Muscle layer of duodenum (tissue), 2 donors: Measurements from ENCODE around the gene IL21R.
"Not testable (repeated sequence)": the region's sequence is repeated elsewhere in the genome, so short reads cannot be mapped to it uniquely, and the experiment has no call there.

Source experiments
- H3K27ac ChIP-seq: one replicate; pipeline ENCODE4 v1.7.0; 2013; ENCODE audit warnings: mild to moderate bottlenecking, low read length
- H3K27me3 ChIP-seq: one replicate; pipeline ENCODE4 v1.7.0; 2013; ENCODE audit warnings: low read depth, mild to moderate bottlenecking, control low read depth, low read length
- H3K36me3 ChIP-seq, 2 donors: one replicate each; pipeline ENCODE4 v1.7.0; 2013; ENCODE audit warnings: low read length in 2 of 2, control low read depth in 1 of 2, mild to moderate bottlenecking in 1 of 2; ENCODE audit not compliant: insufficient read depth in 2 of 2, control insufficient read depth in 1 of 2
- H3K4me1 ChIP-seq, 2 donors: one replicate each; pipeline ENCODE4 v1.7.0; 2013; ENCODE audit warnings: low read length in 2 of 2, mild to moderate bottlenecking in 2 of 2, control low read depth in 1 of 2, moderate library complexity in 1 of 2; ENCODE audit not compliant: insufficient read depth in 2 of 2, control insufficient read depth in 1 of 2
- H3K4me3 ChIP-seq, 2 donors: one replicate each; pipeline ENCODE4 v1.7.0; 2013; ENCODE audit warnings: low read length in 2 of 2, low read depth in 1 of 2, mild to moderate bottlenecking in 1 of 2
- H3K9me3 ChIP-seq, 2 donors: one replicate each; pipeline ENCODE4 v1.7.0; 2013; ENCODE audit warnings: low read length in 2 of 2, control low read depth in 1 of 2, mild to moderate bottlenecking in 1 of 2; ENCODE audit not compliant: control insufficient read depth in 1 of 2
- donor health status: healthy.

IL21R gene

GRCh38 chr16:27431773-27432532, 30.0 kb downstream of the IL21R start:
- Histone ChIP-seq H3K27ac (no peak overlapping the region), H3K4me3 (no peak overlapping the region), H3K9me3 (no peaks in the 10 kb centered on the region), H3K36me3 (no peaks in the 10 kb centered on the region), H3K4me1 (no peaks in the 10 kb centered on the region), H3K27me3 (no peaks in the 10 kb centered on the region)

DNA sequence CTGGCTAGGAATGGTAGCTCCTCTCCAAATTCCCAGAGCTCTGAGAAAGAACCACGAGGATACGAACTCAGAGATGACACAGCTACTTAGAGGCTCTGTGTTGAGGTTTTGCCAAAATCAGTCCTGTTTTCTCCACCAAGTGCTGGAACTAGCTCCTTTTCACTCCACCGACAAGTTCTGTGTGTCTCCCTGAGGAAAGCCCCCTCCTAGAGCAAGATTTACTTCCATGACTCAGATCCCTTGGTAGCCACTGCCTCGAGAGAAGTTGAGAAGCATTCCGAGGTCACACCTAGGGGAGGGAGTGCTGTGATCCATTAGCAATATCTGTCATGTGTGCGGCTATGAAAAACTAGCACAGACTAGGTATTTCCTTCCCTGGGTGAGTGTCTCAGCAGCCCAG, 30.6 kb downstream of the IL21R start:
- H3K4me3 ChIP-seq, result no peak overlapping the region
- H3K27me3 ChIP-seq, result no peaks in the 10 kb centered on the region
- H3K4me1 ChIP-seq, result no peaks in the 10 kb centered on the region
- no peak overlapping the region for H3K27ac ChIP-seq
- no peaks in the 10 kb centered on the region for H3K36me3 ChIP-seq
- H3K9me3 ChIP-seq, result no peaks in the 10 kb centered on the region

- H3K36me3 ChIP-seq, H3K27me3 ChIP-seq, H3K4me3 ChIP-seq, H3K9me3 ChIP-seq, H3K4me1 ChIP-seq, H3K27ac ChIP-seq: not testable (repeated sequence)
Observed at GRCh38 chr16:27433191-27433590, 31.2 kb downstream of the IL21R start.

DNA sequence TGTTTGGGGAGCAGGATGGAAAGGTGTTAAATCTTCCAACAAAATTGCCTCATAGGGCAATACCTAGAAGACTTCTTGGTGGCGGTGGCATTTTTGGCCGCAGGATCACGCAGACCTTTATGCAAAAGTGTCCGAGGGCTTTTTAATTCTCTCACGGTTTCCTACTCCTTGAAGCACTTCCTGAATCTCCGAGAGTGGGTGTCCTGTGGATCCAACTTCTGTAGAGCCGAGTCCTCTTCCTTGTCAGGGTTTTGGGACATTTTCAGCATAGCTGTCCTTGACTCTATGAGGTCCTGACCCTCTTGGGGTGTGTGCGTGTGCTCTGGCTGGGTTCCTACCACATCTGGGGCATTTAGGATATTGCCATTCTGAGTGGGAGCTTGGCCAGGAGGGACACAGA, 31.7 kb downstream of the IL21R start:
- no peaks in the 10 kb centered on the region for H3K9me3 ChIP-seq
- no peaks in the 10 kb centered on the region for H3K4me1 ChIP-seq
- H3K27me3 ChIP-seq, result no peaks in the 10 kb centered on the region
- no peak overlapping the region for H3K4me3 ChIP-seq
- no peaks in the 10 kb centered on the region for H3K36me3 ChIP-seq
- no peak overlapping the region for H3K27ac ChIP-seq

GRCh38 chr16:27434141-27435051, 32.4 kb downstream of the IL21R start:
- Histone ChIP-seq H3K27me3 (no peaks in the 10 kb centered on the region), H3K36me3 (no peaks in the 10 kb centered on the region), H3K4me3 (no peak overlapping the region), H3K9me3 (no peaks in the 10 kb centered on the region), H3K27ac (no peak overlapping the region), H3K4me1 (no peaks in the 10 kb centered on the region)

GRCh38 chr16:27435146-27435545, 33.2 kb downstream of the IL21R start:
- H3K27me3 ChIP-seq, H3K4me1 ChIP-seq, H3K27ac ChIP-seq, H3K4me3 ChIP-seq, H3K9me3 ChIP-seq, H3K36me3 ChIP-seq: not testable (repeated sequence)

GRCh38 chr16:27436065-27436464, 34.1 kb downstream of the IL21R start:
- Histone ChIP-seq H3K4me1 (no peaks in the 10 kb centered on the region), H3K4me3 (no peak overlapping the region), H3K36me3 (no peaks in the 10 kb centered on the region), H3K9me3 (no peaks in the 10 kb centered on the region), H3K27me3 (no peaks in the 10 kb centered on the region), H3K27ac (no peak overlapping the region)

- no peaks in the 10 kb centered on the region for H3K27me3 ChIP-seq
- no peaks in the 10 kb centered on the region for H3K36me3 ChIP-seq
- H3K4me3 ChIP-seq, result no peak overlapping the region
- no peak overlapping the region for H3K27ac ChIP-seq
- no peaks in the 10 kb centered on the region for H3K9me3 ChIP-seq
- no peaks in the 10 kb centered on the region for H3K4me1 ChIP-seq
Observed at GRCh38 chr16:27436921-27437650, 35.1 kb downstream of the IL21R start.

DNA sequence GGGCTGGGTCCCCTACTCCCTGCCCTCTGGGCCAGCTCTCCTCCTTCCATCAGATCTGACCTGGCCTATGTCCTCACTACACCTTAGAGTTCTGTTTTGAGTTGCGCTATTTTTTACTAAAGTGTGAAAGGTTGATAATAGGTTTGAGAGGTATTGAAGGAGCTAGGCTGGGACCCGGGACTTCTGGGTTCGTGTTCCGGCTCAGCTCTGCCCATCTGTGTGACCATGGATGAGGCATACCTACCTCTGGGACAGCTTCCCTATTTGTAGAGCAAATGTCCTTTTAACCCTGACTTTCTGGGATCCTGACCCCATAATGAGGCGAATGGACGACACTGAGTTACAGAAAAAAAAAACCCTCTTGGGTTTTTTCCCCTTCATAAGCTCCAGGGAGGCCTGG, 36.0 kb downstream of the IL21R start:
- Histone ChIP-seq H3K9me3 (no peaks in the 10 kb centered on the region), H3K27ac (no peak overlapping the region), H3K4me1 (no peaks in the 10 kb centered on the region), H3K36me3 (no peaks in the 10 kb centered on the region), H3K27me3 (no peaks in the 10 kb centered on the region), H3K4me3 (no peak overlapping the region)

DNA sequence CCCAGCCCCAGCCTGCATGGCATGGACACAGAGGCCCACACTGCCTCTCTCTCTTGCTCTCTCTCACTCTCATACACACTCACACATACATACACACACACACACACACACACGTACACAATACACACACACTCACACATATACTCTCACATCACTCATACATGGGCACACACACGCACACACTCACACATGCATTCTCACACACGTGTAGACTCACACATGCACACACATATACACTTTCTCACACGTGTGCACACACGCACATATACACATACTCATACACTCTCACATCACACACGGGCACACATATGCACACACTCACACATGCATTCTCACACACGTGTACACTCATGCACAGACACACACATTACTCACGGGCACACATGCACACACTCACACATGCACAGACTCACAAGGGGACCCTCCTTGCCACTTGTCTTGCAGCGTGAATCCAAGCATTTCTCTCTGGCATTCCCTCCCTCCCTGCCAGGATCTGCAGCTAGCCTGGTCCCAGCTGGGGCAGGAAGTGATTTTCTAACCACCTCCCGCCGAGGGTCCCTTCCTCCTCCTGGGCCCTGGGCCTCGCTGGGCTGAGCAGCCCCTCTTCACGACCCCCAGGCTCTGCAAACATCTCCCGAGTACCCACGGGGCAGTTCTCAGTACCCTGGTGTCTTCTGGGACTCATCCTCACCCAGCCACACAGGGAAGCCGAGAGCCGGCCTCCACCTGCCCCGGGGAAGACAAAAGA, 37.5 kb downstream of the IL21R start:
- no peaks in the 10 kb centered on the region for H3K4me1 ChIP-seq
- no peaks in the 10 kb centered on the region for H3K36me3 ChIP-seq
- H3K27ac ChIP-seq, result no peak overlapping the region
- peaks cover 0 to 7% of the 10 kb centered on the region in 2 donors for H3K9me3 ChIP-seq
- H3K27me3 ChIP-seq, result no peaks in the 10 kb centered on the region
- no peak overlapping the region for H3K4me3 ChIP-seq

DNA sequence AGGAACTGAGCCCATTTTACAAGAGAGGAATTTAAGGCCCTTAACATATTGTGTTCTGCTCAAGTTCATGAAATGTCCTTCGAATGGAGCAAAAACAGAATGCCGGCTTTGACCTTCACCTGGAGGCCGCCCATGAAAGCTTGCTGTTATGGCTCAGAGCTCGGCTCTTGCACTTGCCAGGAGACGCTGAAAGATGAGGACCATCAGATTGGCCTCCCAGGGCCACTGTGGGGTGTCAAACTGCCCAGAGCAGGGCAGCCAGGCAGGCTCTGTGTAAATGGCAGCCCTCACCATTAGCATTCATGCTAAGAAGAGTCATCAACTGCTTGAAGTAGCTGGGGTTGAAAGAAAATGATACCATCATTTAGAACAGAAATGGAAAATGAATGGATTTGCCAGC, 39.3 kb downstream of the IL21R start:
- H3K9me3 ChIP-seq, result peaks cover 6 to 15% of the 10 kb centered on the region in 2 donors
- H3K4me1 ChIP-seq, result no peaks in the 10 kb centered on the region
- no peaks in the 10 kb centered on the region for H3K27me3 ChIP-seq
- no peak overlapping the region for H3K4me3 ChIP-seq
- H3K27ac ChIP-seq, result no peak overlapping the region
- H3K36me3 ChIP-seq, result no peaks in the 10 kb centered on the region
